HepG2 (cell line): Measurements from ENCODE around the gene YEATS4. TPM values are rescaled to one million over a fixed set of nuclear protein-coding genes. Genes with fewer than 3 reads are reported as not detected.

ENCODE experiments used
- ATF2 ChIP-seq: sonication (generic); formaldehyde crosslinking; IDR thresholded peaks from 2 replicates; pipeline ENCODE4 v1.4.0; 2020; ENCODE audit warnings: missing genetic modification reagents
- CENPX ChIP-seq: sonication (generic); formaldehyde crosslinking; IDR thresholded peaks from 2 replicates; pipeline ENCODE4 v1.9.0; 2021; ENCODE audit warnings: mild to moderate bottlenecking, missing genetic modification reagents, moderate library complexity
- DRAP1 ChIP-seq: IDR thresholded peaks from 2 replicates; pipeline ENCODE4 v1.6.1; 2016; ENCODE audit warnings: missing genetic modification reagents, missing compliant biosample characterization
- ELF3 ChIP-seq: IDR thresholded peaks from 2 replicates; pipeline ENCODE4 v1.6.1; 2016; ENCODE audit warnings: missing genetic modification reagents, missing compliant biosample characterization
- GATAD2A ChIP-seq: IDR thresholded peaks from 2 replicates; pipeline ENCODE4 v1.6.1; 2016
- GTF2F1 ChIP-seq: fragments of 150-350 bp; IDR thresholded peaks from 2 replicates; pipeline ENCODE4 v1.6.1; 2014; ENCODE audit warnings: low read length
- HNF4A ChIP-seq: sonication (generic); formaldehyde crosslinking; IDR thresholded peaks from 2 replicates; pipeline ENCODE4 v1.4.0; 2020; ENCODE audit warnings: missing genetic modification reagents
- HOXA5 ChIP-seq: sonication (generic); formaldehyde crosslinking; IDR thresholded peaks from 2 replicates; pipeline ENCODE4 v1.4.0; 2020; ENCODE audit warnings: missing genetic modification reagents
- MBD4 ChIP-seq: IDR thresholded peaks from 2 replicates; pipeline ENCODE4 v1.6.1; 2012; ENCODE audit warnings: low read length, inconsistent platforms, borderline replicate concordance
- NR1H2 ChIP-seq: sonication (generic); formaldehyde crosslinking; IDR thresholded peaks from 2 replicates; pipeline ENCODE4 v1.8.1; 2022; ENCODE audit warnings: low read depth, missing genetic modification reagents, borderline replicate concordance
- NR2F1 ChIP-seq, 2 experiments: fragments of 450-650 bp in 1 of 2; formaldehyde crosslinking in 1 of 2; IDR thresholded peaks; 2 replicates each; pipeline versions ENCODE4 v1.5.0 to v1.6.1; 2016 to 2020; ENCODE audit warnings: mild to moderate bottlenecking in 1 of 2, missing compliant biosample characterization in 1 of 2, missing genetic modification reagents in 1 of 2, moderate library complexity in 1 of 2
- POLR2AphosphoS5 ChIP-seq: IDR thresholded peaks from 2 replicates; pipeline ENCODE4 v1.6.1; 2012; ENCODE audit warnings: low read depth, low read length
- RBFOX2 ChIP-seq: fragments of 200-400 bp; formaldehyde crosslinking; IDR thresholded peaks from 2 replicates; pipeline ENCODE4 v1.6.1; 2017; ENCODE audit warnings: low read depth, mild to moderate bottlenecking, low read length
- SRSF9 ChIP-seq: fragments of 200-400 bp; formaldehyde crosslinking; IDR thresholded peaks from 2 replicates; pipeline ENCODE4 v1.6.1; 2018; ENCODE audit warnings: borderline replicate concordance, mild to moderate bottlenecking, low read depth, low read length; ENCODE audit not compliant: insufficient read depth, poor library complexity, severe bottlenecking
- SYNCRIP ChIP-seq: fragments of 200-400 bp; formaldehyde crosslinking; IDR thresholded peaks from 2 replicates; pipeline ENCODE4 v1.6.1; 2018; ENCODE audit warnings: mild to moderate bottlenecking, low read depth, low read length; ENCODE audit not compliant: insufficient read depth
- ZBTB8A ChIP-seq: sonication (generic); formaldehyde crosslinking; IDR thresholded peaks from 2 replicates; pipeline ENCODE4 v1.4.0; 2020; ENCODE audit warnings: mild to moderate bottlenecking, low read depth, missing genetic modification reagents, borderline replicate concordance
- ZFAT ChIP-seq: sonication (generic); formaldehyde crosslinking; conservative IDR thresholded peaks from 2 replicates; pipeline ENCODE4 v1.8.1; 2023; ENCODE audit warnings: missing genetic modification reagents, inconsistent platforms
- ZMYM2 ChIP-seq: sonication (generic); formaldehyde crosslinking; IDR thresholded peaks from 2 replicates; pipeline ENCODE4 v1.8.0; 2022; ENCODE audit warnings: mild to moderate bottlenecking, missing genetic modification reagents
- ZNF121 ChIP-seq: sonication (generic); formaldehyde crosslinking; IDR thresholded peaks from 2 replicates; pipeline ENCODE4 v1.5.0; 2020; ENCODE audit warnings: mild to moderate bottlenecking, missing genetic modification reagents
- ZNF652 ChIP-seq: IDR thresholded peaks from 2 replicates; pipeline ENCODE4 v1.6.1; 2016; ENCODE audit warnings: low read depth, borderline replicate concordance
- polyA plus RNA-seq, 8 experiments: library from polyadenylated mRNA; depleted of rRNA in 3 of 8; stranded (reverse) in 7 of 8; unstranded in 1 of 8; fragments of >200 nt; fragmentation: Illumina TruSeq in 4 of 8; extraction: Trizol in 4 of 8; gene quantifications; 2 replicates each; pipeline versions ENCODE4 v1.2.1 to v1.2.3, GENCODE V29; 2011 to 2016; ENCODE audit warnings: low read depth in 4 of 8, missing spikeins in 1 of 8, mixed read lengths in 1 of 8; ENCODE audit not compliant: insufficient read depth in 1 of 8
- total RNA-seq, 5 experiments: library from RNA; depleted of rRNA; stranded (reverse); fragments of >200 nt; fragmentation: Illumina TruSeq; extraction: Trizol; gene quantifications; 2 replicates each; pipeline ENCODE4 v1.2.3, GENCODE V29; 2016; ENCODE audit warnings: low read depth in 1 of 5
- TF ChIP-seq, protein P1 (sequence below): sonication (generic); formaldehyde crosslinking; IDR thresholded peaks from 2 replicates; pipeline ENCODE4 v1.4.0; 2020; ENCODE audit warnings: missing genetic modification reagents, borderline replicate concordance
- TF ChIP-seq, protein P2 (sequence below): sonication (generic); formaldehyde crosslinking; IDR thresholded peaks from 2 replicates; pipeline ENCODE4 v1.4.0; 2020; ENCODE audit warnings: missing genetic modification reagents
- TF ChIP-seq, protein P3 (sequence below): fragments of 450-650 bp; IDR thresholded peaks from 2 replicates; pipeline ENCODE4 v1.6.1; 2017; ENCODE audit warnings: mild to moderate bottlenecking

Gene YEATS4
- total and polyA plus RNA-seq, 2 of the 13 experiments (the other 11 are each of a cell fraction or from before 2014, with no cell fraction given): 16.8 to 45.0 TPM

DNA sequence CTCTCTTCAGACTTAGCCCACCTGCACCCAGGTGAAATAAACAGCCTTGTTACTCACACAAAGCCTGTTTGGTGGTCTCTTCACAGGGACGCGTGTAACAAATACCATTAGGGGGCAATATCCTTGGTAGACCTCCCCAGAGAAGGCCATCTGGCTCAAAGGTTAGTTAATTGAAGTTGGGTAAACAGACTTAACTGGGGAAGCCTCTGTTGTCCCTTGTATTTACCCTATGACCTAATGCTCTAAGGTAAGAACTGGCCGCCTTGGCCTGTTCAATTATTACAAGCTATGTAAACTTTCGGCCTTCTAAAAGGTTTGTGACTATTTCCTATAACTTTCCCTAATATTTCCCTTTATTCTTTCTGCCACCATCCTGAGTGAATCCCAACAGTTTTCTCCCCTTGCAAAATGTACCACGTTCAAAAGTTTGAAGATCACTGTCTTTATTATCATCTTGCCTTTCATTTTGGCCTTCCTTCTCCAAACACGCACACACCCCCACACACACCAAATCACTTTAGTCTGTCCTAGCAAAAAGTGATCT lies 26.7 kb upstream of the YEATS4 start (continued):
- TF ChIP-seq ZFAT (CRISPR knock-in tag) (no peak), GATAD2A (CRISPR knock-in tag) (peak; percentile 92), ELF3 (peak; percentile 83), DRAP1 (peak; percentile 94), GTF2F1 (no peak), ATF2 (CRISPR knock-in tag) (peak; percentile 98), HNF4A (CRISPR knock-in tag) (peak; percentile 85), MBD4 (0 out of 2 replicates have a peak, but pooled peaks have one; percentile 24), SRSF9 (no peak), POLR2AphosphoS5 (peak; percentile 69), ZBTB8A (CRISPR knock-in tag) (no peak), RBFOX2 (peak; percentile 80), ZNF121 (CRISPR knock-in tag) (0 out of 2 replicates have a peak, but pooled peaks have one; percentile 12), ZMYM2 (no peak), SYNCRIP (no peak), NR1H2 (CRISPR knock-in tag) (0 out of 2 replicates have a peak, but pooled peaks have one; percentile 57), NR2F1 (CRISPR knock-in tag; IDR thresholded peaks at IDR 0.05) (peak; percentile 55 to 59; a peak in 3 of 4 replicates), ZNF652 (CRISPR knock-in tag) (peak; percentile 32; the same call in 1 of the 2 replicates), CENPX (CRISPR knock-in tag) (no peak), HOXA5 (CRISPR knock-in tag) (peak; percentile 52; the same call in 1 of the 2 replicates)
- TF ChIP-seq, protein P1, sequence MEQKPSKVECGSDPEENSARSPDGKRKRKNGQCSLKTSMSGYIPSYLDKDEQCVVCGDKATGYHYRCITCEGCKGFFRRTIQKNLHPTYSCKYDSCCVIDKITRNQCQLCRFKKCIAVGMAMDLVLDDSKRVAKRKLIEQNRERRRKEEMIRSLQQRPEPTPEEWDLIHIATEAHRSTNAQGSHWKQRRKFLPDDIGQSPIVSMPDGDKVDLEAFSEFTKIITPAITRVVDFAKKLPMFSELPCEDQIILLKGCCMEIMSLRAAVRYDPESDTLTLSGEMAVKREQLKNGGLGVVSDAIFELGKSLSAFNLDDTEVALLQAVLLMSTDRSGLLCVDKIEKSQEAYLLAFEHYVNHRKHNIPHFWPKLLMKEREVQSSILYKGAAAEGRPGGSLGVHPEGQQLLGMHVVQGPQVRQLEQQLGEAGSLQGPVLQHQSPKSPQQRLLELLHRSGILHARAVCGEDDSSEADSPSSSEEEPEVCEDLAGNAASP (CRISPR knock-in tag): peak; percentile 94; the same call in 1 of the 2 replicates
- TF ChIP-seq, protein P2, sequence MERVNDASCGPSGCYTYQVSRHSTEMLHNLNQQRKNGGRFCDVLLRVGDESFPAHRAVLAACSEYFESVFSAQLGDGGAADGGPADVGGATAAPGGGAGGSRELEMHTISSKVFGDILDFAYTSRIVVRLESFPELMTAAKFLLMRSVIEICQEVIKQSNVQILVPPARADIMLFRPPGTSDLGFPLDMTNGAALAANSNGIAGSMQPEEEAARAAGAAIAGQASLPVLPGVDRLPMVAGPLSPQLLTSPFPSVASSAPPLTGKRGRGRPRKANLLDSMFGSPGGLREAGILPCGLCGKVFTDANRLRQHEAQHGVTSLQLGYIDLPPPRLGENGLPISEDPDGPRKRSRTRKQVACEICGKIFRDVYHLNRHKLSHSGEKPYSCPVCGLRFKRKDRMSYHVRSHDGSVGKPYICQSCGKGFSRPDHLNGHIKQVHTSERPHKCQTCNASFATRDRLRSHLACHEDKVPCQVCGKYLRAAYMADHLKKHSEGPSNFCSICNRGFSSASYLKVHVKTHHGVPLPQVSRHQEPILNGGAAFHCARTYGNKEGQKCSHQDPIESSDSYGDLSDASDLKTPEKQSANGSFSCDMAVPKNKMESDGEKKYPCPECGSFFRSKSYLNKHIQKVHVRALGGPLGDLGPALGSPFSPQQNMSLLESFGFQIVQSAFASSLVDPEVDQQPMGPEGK (CRISPR knock-in tag): peak; percentile 89
- TF ChIP-seq, protein P3, sequence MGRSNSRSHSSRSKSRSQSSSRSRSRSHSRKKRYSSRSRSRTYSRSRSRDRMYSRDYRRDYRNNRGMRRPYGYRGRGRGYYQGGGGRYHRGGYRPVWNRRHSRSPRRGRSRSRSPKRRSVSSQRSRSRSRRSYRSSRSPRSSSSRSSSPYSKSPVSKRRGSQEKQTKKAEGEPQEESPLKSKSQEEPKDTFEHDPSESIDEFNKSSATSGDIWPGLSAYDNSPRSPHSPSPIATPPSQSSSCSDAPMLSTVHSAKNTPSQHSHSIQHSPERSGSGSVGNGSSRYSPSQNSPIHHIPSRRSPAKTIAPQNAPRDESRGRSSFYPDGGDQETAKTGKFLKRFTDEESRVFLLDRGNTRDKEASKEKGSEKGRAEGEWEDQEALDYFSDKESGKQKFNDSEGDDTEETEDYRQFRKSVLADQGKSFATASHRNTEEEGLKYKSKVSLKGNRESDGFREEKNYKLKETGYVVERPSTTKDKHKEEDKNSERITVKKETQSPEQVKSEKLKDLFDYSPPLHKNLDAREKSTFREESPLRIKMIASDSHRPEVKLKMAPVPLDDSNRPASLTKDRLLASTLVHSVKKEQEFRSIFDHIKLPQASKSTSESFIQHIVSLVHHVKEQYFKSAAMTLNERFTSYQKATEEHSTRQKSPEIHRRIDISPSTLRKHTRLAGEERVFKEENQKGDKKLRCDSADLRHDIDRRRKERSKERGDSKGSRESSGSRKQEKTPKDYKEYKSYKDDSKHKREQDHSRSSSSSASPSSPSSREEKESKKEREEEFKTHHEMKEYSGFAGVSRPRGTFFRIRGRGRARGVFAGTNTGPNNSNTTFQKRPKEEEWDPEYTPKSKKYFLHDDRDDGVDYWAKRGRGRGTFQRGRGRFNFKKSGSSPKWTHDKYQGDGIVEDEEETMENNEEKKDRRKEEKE: no peak
